22Rv1 (cell line): ENCODE data around the gene FAM83D.

Experiments used
- ZFX ChIP-seq: fragments of 450-650 bp; IDR thresholded peaks from 2 replicates; pipeline ENCODE4 v1.6.1; 2017; ENCODE audit warnings: antibody characterized with exemption, borderline replicate concordance
- TF ChIP-seq, protein P1 (sequence below): fragments of 450-650 bp; IDR thresholded peaks from 2 replicates; pipeline ENCODE4 v1.5.1; 2017; ENCODE audit warnings: mild to moderate bottlenecking

DNA sequence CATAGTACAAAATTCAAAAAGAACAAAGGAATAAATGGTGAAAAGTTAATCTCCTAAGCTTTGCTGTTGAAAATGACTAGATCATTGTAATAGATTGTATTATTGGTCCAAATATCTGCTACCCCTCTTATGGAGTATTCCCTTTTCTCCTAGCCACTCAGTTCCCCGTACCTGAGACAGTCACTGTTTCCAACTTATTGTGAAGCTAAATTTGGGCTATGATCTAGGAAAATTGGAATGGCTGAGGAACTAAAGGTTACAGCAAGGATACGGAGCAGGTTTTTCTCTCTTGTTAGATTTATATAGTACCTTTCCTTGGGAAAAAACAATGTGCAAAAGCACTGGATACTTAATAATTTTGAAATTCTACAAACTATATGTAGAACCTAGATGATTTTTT, 53.2 kb downstream of the FAM83D start:
- TF ChIP-seq, protein P1, sequence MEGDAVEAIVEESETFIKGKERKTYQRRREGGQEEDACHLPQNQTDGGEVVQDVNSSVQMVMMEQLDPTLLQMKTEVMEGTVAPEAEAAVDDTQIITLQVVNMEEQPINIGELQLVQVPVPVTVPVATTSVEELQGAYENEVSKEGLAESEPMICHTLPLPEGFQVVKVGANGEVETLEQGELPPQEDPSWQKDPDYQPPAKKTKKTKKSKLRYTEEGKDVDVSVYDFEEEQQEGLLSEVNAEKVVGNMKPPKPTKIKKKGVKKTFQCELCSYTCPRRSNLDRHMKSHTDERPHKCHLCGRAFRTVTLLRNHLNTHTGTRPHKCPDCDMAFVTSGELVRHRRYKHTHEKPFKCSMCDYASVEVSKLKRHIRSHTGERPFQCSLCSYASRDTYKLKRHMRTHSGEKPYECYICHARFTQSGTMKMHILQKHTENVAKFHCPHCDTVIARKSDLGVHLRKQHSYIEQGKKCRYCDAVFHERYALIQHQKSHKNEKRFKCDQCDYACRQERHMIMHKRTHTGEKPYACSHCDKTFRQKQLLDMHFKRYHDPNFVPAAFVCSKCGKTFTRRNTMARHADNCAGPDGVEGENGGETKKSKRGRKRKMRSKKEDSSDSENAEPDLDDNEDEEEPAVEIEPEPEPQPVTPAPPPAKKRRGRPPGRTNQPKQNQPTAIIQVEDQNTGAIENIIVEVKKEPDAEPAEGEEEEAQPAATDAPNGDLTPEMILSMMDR, result no peak
- no peak for TF ChIP-seq ZFX
